Activated CD8-positive, alpha-beta memory T cell treated with anti-CD3 and anti-CD28 coated beads, Interleukin-2, amount 50 U/mL, for 48 hours (primary cell): ENCODE results near the gene TLR6.
"Not testable (repeated sequence)": the region's sequence is repeated elsewhere in the genome, so short reads cannot be mapped to it uniquely, and the experiment has no call there.

ENCODE experiments used
- DNase-seq: peaks from one replicate; pipeline ENCODE4 v3.0.0-alpha.2; 2020

TLR6 gene

GRCh38 chr4:38782452-38783108 lies 74.0 kb downstream of the TLR6 start, which contains the start of gene TLR10:
TSS of gene TLR10 (minus strand) at chr4:38782990. CDS start at chr4:38775590, 7,400 bp downstream.
- DNase-seq, result no peak

DNA sequence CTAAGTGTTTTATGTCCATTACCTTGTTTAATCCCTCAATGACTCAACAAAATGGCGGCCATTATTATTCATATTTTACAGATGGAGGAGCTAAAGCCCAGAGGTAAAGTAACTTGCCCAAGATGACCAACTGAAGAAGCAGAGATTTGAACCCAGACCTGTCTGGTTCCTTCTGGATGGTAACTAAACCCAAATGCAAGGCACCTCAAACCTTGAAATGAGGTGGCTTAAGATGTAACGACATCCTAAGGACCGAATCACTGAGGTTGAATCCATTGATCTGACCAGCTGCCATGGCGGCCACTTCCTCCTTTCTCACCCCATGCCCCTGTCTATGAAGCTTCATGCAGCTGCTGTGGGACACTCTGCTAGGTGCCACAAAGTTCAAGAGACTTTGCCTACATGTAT lies 74.8 kb downstream of the TLR6 start:
- DNase-seq, result no peak

DNA sequence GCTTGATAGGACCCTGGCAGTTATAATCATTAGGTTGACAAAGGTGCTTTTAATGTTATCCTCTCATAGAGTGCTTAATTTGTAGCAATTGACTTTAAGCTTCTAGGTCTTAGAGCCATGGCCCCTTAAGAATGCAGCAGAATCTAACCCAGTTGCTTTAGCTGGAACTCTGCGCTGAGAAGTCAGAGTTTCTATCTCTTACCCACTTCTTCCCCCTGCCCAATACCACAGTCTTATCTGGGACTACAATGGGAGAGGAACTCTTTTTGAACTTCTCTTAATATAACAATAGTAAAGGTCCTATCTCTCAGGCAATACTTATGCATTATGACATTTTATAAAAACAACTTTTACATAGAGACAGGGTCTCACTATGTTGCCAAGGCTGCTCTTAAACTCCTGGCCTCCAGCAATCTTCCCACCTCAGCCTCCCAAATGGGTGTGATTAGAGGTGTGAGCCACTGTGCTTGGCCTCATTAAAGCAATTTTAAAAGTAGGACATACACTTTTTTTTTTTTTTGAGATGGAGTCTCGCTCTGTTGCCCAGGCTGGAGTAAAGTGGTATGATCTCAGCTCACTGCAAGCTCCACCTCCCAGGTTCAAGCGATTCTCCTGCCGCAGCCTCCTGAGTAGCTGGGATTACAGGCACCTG lies 75.7 kb downstream of the TLR6 start:
- DNase-seq, result no peak

GRCh38 chr4:38779790-38780189 lies 76.8 kb downstream of the TLR6 start:
- no peak for DNase-seq

GRCh38 chr4:38777925-38778324 lies 78.7 kb downstream of the TLR6 start:
- not testable (repeated sequence) for DNase-seq

- DNase-seq, result no peak
Observed at GRCh38 chr4:38775326-38775725, 81.3 kb downstream of the TLR6 start.

GRCh38 chr4:38774181-38774955 lies 82.2 kb downstream of the TLR6 start:
- DNase-seq, result no peak
